HG02678 (cell line): Measurements from ENCODE around the gene CD81.
"Not testable (repeated sequence)": the region's sequence is repeated elsewhere in the genome, so short reads cannot be mapped to it uniquely, and the experiment has no call there.

ENCODE experiments used
- ATAC-seq: cut with Tn5 transposase; IDR thresholded peaks from one replicate; pipeline ENCODE4 v1.9.1; 2021; ENCODE audit warnings: mild to moderate bottlenecking, moderate library complexity; ENCODE audit not compliant: unreplicated experiment

Gene CD81, protein sequence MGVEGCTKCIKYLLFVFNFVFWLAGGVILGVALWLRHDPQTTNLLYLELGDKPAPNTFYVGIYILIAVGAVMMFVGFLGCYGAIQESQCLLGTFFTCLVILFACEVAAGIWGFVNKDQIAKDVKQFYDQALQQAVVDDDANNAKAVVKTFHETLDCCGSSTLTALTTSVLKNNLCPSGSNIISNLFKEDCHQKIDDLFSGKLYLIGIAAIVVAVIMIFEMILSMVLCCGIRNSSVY

DNA sequence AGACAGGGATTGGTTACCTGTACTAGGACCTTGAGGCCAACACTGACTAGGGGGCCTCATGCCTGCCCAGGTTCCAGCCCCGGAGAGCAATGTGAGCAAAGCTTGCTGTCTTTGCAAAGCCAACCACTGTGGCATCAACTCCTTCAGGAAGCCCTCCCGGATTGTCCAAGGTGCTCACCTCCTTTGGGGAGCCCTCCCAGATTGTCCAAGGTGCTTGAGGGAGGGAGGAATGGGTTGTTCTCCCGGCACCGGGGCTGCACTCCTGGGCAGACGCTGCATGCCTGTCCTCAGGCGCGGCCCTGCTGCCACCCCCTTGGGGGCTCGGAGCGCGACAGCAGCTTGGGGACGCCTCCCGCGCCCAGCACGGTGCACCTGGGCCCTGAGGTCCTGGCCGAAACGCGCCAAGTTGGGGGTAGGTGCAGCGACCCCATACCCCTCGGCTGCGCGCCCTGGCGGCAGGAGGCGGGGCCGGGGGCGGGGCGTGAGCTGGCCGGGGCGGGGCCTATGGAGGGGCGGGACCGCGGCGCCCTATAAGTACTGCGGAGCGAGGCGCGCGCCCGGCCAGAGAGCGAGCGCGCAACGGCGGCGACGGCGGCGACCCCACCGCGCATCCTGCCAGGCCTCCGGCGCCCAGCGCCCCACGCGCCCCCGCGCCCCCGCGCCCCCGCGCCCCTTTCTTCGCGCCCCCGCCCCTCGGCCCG lies at the start of gene CD81:
TSS of gene CD81 (plus strand) at position 560 of the 701 bp plus-strand sequence. CDS start 240 bp downstream, outside the sequence.
- peak; percentile 55 for ATAC-seq

DNA sequence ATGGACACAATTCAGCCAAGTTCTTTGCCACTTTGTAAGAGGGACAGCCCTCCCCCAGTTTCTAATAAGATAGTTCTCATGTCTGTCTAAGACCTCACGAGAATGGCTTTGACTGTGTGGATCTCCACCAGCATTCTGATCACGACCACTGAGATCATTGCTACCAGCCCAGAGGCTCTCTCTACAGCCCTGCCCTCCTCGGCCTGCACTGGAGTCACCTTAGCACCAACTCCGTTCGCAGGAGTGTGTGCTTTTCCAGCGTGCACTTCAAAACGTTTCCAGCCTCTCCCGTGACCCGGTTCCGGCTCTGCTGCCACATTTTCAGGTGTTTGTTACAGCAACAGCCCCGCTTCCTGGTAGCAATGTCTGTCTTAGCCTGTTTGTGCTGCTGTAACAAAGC lies 49.1 kb upstream of the CD81 start:
- ATAC-seq, result no peak

DNA sequence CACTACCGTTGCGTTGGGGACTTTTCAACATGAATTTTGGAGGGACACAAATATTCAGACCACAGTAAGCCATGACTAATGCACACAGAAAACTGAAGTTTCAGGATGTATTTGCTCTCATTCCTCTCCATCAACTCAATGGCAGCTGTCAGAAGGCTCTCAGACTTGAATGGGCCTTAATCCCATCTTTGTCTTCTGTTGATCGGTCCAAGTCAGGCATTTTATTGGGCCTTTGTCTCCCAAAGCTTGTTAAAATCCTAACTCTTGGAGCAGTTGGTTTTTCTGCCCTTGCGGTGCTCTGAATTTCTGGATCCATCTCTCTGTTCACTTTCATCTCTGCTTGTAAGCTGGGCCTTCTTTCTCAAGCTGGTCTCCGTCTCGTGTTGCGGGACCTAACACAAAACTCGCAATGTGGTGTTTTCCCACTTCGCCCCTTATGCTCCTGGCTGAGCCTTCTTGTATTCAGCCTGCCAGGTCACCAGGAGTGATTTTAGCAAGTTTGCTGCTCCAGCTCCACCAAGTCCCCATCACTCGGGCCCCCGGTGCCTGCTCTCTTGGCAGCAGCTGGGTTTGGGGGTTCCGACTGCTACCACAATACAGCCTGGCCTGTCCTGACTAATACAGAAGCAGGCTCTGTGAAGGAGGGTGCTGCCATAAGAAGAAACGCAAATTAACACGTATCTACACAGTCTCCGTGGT lies 48.3 kb upstream of the CD81 start:
- ATAC-seq, result no peak

DNA sequence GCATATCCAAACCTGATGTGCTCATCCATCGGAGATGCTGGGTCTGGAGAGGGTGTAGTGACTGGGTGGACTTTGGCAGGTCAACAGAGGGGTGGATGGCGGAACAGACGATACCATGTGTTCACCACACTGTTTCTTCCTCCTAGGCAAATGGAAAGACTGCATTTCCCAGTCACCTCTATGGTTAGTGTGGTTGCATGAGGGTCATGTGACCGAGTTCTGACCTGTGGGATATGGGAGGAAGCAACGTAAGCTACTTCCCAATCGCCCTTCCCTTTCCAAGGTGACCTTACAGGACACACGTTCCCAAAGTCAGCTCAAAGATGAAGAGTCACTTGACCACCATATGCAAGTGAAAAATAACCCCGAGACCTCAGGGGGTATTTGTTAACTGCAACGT lies 47.6 kb upstream of the CD81 start:
- ATAC-seq, result no peak

DNA sequence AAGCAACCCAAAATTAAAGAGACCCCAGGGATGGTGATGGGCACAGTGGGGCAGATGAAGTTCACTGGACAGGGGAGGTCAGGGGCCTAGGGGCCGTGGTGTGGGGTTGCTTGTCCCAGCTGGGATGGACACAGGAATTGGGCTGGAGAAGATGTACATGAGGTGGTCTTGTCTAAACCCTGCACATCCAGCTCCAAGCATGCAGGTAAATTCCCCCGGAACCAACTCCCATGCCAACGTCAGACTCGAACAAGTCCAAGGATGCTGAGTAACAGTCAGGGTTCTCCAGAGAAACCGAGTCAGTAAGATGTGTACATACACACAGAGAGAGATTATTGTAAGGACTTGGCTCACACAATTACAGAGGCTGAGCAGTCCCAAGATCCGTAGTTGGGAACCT lies 46.4 kb upstream of the CD81 start:
- no peak for ATAC-seq

DNA sequence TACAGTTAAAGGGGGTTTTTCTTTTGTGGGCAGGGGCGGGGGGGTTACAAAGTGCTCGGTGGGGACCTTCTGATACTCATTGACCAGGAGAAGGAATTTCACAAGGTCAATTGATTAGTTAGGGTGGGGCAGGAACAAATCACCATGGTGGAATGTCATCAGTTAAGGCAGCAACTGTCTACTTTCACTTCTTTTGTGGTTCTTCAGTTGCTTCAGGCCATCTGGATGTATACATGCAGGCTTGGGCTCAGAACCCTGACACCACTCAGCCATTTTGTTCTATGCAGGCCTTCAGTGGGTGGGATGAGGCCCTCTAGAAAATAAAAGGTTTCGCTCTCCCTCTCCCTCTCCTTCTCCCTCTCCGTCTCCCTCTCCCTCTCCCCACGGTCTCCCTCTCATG lies 45.7 kb upstream of the CD81 start:
- no peak for ATAC-seq

DNA sequence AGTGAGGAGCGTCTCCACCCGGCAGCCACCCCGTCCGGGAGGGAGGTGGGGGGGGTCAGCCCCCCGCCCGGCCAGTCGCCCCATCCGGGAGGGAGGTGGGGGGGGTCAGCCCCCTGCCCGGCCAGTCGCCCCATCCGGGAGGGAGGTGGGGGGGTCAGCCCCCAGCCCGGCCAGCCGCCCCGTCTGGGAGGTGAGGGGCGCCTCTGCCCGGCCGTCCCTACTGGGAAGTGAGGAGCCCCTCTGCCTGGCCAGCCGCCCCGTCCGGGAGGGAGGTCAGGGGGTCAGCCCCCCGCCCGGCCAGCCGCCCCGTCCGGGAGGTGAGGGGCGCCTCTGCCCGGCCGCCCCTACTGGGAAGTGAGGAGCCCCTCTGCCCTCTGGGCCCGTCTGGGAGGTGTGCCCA lies 44.5 kb upstream of the CD81 start:
- ATAC-seq, result not testable (repeated sequence)

DNA sequence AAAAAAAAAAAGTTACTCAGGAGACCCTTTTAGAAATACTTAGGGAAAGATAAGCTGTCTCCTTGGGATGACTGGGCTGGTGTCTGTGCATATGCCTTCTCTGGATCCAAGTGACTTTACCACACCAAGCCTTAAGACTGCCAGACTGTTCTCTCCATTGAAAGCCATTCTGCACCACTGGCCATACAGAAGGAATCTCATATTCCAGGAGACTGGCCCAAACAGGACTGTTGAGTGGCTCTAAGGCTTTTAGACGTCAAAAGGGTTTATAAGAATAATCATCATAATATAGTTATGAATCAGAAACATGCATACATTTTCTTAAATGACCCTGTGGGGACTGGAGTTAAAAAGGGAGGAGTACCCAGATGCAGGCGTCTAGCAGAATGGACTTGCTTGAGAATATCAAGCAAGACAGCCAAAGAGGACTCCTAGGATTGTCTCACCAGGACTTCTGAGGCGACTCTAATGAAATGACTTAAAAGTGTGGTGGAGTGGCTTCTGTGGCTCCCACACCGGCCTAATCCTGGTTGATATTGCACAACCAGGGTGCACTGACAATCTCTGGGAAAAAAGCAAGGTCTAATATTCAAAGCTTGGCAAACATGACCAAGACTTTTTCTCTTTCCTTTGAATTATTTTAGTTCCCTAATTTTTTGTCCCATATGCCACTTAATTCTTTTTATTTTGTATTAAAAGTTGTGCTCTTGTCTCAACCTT lies 43.5 kb upstream of the CD81 start:
- not testable (repeated sequence) for ATAC-seq

DNA sequence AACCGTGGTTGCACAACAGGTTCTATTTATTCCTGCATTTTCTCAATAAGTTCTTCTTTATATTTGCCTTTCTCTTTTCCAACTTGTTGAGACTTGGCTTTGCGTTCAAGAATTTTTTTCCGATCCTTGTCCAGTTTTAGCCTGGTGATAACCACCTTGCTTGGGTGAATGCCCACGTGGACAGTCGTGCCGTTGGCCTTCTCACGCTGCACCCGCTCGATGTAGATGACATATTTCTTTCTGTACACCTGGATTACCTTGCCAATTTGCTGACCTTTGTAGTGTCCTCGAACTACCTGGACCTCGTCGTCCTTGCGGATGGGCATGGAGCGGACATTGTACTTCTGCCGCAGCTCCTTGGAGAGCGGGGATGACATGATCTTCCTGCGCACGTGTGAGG lies 41.8 kb upstream of the CD81 start:
- not testable (repeated sequence) for ATAC-seq

DNA sequence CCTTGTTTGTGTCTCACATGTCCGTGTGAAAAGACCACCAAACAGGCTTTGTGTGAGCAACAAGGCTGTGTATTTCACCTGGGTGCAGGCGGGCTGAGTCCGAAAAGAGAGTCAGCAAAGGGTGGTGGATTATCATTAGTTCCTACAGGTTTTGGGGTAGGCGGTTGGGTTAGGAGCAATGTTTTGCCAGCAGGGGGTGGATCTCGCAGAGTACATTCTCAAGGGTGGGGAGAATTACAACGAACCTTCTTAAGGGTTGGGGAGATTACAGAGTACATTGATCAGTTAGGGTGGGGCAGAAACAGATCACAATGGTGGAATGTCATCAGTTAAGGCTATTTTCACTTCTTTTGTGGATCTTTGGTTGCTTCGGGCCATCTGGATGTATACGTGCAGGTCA lies 38.4 kb upstream of the CD81 start:
- not testable (repeated sequence) for ATAC-seq

DNA sequence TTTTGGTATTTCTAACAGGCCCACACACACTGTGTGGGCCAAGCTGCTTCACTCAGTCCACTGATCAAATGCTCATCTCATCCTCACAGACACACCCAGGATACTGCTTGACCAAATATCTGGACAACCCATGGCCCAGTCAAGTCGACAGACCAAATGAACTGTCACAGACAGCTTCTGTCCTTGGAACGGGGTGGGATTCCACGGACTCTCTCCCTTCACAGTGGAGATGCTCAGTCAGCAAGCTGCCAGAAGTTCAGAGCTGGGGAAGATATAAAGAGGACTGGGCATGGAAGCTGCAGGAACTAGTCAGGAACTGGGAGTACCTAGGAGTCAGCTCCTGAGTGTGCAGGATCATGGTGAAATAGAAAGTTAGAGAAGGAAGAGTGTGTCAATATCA lies 34.6 kb upstream of the CD81 start:
- ATAC-seq, result no peak

DNA sequence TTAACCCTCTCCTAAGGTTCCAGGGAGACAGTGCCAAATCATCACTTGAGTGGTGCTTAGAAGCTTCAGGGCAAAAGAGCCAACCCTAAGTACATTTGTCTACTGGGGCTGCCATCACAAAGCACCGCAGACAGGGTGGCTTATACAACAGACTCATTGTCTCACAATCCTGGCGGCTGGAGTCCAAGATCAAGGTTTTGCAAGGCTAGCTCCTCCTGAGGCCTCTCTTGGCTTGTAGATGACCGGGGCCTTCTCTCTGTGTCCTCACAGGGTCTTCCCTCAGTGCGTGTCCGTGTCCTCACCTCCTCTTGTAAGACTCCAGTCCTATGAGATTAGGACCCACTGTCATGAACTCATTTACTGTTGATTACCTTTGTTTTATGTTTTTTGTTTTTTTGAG lies 34.1 kb upstream of the CD81 start:
- ATAC-seq, result no peak

DNA sequence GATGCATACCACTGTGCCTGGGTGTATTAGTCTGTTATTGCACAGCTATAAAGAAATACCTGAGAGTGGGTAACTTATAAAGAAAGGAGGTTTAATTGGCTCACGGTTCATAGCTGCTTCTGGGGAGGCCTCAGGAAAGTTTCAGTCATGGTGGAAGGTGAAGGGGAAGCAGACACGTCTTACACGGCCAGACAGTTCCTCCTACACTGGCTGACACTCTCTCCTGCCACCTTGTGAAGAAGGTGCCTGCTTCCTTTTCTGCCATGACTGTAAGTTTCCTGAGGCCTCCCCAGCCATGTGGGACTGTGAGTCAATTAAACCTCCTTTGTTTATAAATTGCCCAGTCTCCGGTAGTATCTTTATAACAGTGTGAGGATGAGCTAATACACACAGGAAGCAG lies 33.6 kb upstream of the CD81 start:
- ATAC-seq, result no peak

DNA sequence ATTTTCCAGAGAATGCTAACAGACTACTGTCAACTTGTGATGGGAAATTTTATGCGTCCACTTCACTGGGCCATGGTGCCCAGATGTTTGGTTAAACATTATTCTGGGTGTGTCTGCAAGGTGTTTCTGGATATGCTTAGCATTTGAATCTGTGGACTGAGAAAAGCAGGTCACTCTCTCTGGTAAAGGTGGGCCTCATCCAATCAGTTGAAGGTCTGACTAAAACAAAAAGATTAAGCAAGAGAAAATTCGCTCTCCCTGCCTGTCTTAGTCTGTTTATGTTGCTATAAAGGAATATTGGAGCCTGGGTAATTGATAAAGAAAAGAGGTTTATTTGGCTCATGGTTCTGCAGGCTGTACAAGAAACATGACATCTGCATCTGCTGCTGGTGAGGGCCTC lies 32.1 kb upstream of the CD81 start:
- no peak for ATAC-seq

DNA sequence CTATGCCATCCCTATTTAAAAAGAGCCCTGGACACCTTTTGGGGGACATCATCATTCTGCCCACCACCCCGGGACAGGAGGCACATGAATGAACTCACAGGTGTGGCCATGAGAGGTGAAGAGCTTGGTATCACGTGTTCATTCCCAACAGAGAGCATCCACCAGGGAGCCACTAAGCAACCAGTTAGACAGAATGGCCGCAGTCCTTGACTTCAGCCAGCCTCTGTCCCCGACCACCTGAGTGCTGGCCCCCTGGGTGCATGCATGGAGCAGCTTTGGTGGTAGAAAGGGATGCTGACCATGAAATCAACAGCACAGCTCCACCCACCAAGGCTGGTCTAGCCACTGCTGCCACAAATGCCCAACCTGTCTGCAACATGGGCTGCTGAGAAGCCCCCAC lies 31.1 kb upstream of the CD81 start:
- ATAC-seq, result no peak

DNA sequence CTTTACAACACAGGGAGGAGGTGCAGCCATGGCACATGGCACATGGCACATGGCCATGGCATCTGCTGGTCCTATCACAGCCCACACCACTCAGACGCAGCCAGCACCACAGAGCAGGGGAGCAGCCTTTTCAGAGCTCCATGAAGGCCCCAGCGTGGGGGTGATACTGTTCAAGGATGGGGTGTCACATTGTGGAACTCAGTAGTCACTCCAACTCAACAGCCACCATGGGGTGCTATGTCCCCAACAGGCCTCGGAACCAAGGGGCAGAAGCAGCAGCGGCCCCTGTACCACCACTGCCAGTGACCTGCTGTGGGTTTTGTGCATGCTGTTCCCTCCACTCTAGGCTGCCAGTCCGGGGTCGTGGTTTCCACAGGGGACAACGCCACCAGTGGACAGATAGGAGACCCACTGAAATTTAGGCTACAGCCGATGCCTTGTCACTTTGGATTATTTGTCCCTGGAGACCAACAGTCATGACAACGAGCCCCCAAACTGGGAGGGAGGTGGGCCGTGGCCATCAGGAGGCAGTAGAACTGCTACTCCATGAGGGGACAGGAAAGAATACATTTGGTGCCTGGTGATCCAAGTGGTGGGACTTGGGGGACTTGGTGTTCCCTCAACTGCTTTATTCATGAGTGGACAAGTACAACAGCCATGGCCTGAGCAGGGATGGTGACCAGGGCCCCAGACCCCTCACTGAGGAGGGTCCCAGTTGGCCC lies 30.4 kb upstream of the CD81 start:
- ATAC-seq, result no peak

DNA sequence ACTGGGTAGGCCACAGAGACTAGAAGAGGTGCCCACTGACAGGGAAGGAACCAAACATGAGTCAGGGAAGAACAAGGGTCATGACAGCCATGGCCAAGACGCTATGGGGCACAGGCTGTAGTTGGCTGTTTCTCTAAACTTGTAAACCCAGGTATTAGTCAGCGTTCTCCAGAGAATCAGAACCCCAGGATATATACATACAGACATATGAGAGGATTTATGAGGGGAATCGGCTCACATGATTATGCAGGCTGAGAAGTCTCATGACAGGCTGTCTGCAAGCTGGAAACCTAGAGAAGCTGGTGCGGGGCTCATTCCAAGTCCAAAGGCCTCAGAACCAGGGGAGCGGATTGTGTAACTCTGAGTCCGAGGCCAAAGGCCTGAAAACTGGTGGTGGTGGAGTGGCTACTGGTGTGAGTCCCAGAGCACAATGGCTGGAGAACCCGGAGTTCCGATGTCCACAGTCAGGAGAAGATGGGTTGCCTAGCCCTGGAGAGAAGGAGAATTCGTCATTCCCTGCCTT lies 29.7 kb upstream of the CD81 start:
- ATAC-seq, result no peak

DNA sequence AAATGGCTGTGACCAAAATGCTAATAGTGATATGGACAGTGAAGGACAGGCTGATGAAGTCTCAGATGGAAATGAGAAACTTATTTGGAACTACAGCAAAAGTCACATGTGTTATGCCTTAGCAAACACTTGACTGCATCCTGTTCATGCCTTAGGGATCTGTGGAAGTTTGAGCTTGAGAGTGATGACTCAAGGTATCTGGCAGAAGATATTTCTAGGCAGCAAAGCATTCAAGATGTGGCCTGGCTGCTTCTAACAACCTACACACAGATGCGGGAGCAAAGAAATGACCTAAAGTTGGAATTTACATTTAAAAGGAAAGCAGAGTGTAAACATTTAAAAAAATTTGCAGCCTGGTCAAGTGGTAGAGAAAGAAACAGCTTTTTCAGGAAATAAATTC lies 28.1 kb upstream of the CD81 start:
- ATAC-seq, result no peak

DNA sequence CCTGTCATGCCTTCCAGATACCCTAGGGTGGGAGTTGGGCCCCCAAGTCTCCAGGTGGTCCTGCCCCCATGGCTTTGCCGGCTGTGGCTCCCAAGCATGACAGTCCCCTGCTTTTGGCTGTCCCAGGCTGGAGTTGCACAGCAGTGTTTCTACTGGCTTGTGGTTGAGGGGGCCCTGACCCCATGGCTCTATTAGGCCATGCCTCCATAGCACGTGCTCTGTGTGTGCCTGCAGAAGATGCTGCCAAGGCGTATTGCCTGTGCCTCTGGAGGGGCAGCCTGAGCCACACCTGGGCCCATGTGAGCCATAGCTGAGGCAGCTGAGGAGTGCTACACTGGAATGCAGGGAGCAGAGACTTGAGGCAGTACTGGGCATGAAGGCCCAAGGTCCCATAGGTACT lies 25.4 kb upstream of the CD81 start:
- ATAC-seq, result no peak

DNA sequence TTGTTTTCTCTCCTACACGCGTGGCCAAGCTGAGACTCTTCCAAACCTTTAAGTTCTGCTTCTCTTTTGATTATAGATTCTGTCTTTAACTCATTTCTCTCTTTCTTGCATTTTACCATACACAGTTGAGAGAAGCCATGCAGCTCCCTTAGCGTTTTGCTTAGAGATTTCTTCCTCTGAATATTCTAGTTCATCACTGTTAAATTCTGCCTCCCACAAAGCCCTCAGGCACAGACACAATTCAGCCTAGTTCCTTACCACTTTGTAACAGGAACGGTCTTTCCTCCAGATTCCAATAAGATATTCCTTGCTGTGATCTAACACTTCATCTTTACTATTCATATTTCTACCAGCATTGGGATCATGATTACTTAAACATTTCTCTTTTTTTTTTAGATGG lies 24.7 kb upstream of the CD81 start:
- no peak for ATAC-seq
